H1 (cell line): ENCODE data around the gene KCNK13. TPM values are rescaled to one million over a fixed set of nuclear protein-coding genes. Genes with fewer than 3 reads are reported as not detected.

Source experiments
- CTCF ChIA-PET: fragments of 300-600 bp; sonication (Branson Sonifier 250); formaldehyde crosslinking; loops from one replicate; lab custom pipeline; 2021; ENCODE audit not compliant: partially characterized antibody; lab: Charles Lee
- POLR2A ChIA-PET: fragments of 300-600 bp; sonication (Branson Sonifier 250); formaldehyde crosslinking; loops from one replicate; lab custom pipeline; 2021; ENCODE audit warnings: inconsistent platforms; ENCODE audit not compliant: partially characterized antibody; lab: Charles Lee
- DNase-seq, 2 experiments: peaks; one replicate each; pipeline versions ENCODE4 v3.0.0 to v3.0.0-alpha.2; 2010 to 2022; ENCODE audit warnings: low spot score in 2 of 2, low read depth in 1 of 2, mixed read lengths in 1 of 2
- FAIRE-seq: peaks from 2 replicates; lab custom pipeline; 2011; peaks lifted over from hg19 to GRCh38; lab: Jason Lieb, UNC
- H2AFZ ChIP-seq: 2 replicates; pipeline ENCODE4 v1.8.1; 2012; ENCODE audit warnings: low read length, inconsistent platforms
- H2AK5ac ChIP-seq: 2 replicates; pipeline ENCODE4 v1.6.1; 2013; ENCODE audit warnings: low read depth, low read length
- H2BK120ac ChIP-seq: replicated peaks from 2 replicates; pipeline ENCODE3; 2013; ENCODE audit warnings: low read depth, low read length, inconsistent platforms
- H2BK12ac ChIP-seq: 2 replicates; pipeline ENCODE4 v1.6.1; 2013; ENCODE audit warnings: low read depth, low read length
- H2BK15ac ChIP-seq: 2 replicates; pipeline ENCODE4 v1.6.1; 2013; ENCODE audit warnings: low read length
- H2BK20ac ChIP-seq: 2 replicates; pipeline ENCODE4 v1.6.1; 2013; ENCODE audit warnings: low read length
- H2BK5ac ChIP-seq: 2 replicates; pipeline ENCODE4 v1.6.1; 2013; ENCODE audit warnings: low read depth, low read length
- H3K14ac ChIP-seq: 2 replicates; pipeline ENCODE4 v1.6.1; 2013; ENCODE audit warnings: inconsistent platforms; ENCODE audit not compliant: insufficient read length
- H3K18ac ChIP-seq: 2 replicates; pipeline ENCODE4 v1.6.1; 2013; ENCODE audit warnings: low read length; ENCODE audit errors: extremely low read depth
- H3K23ac ChIP-seq: 2 replicates; pipeline ENCODE4 v1.6.1; 2013; ENCODE audit warnings: inconsistent platforms; ENCODE audit not compliant: insufficient read length
- H3K23me2 ChIP-seq: 2 replicates; pipeline ENCODE4 v1.6.1; 2013; ENCODE audit warnings: low read depth, low read length
- H3K27ac ChIP-seq: 2 replicates; pipeline ENCODE4 v1.6.1; 2011; ENCODE audit warnings: low read depth, low read length, inconsistent platforms
- H3K27me3 ChIP-seq, 4 experiments: replicated peaks in 1 of 4; 1 replicate in 1 of 4; 2 replicates in 3 of 4; pipeline versions ENCODE4 v1.6.1 to v1.8.1; 2011 to 2013; ENCODE audit warnings: low read length in 3 of 4, mild to moderate bottlenecking in 3 of 4, inconsistent platforms in 2 of 4, mixed read lengths in 2 of 4, moderate library complexity in 1 of 4; ENCODE audit not compliant: control insufficient read depth in 3 of 4, insufficient read depth in 3 of 4; ENCODE audit errors: extremely low read depth in 1 of 4
- H3K36me3 ChIP-seq, 4 experiments: 2 replicates each; pipeline versions ENCODE4 v1.6.1 to v1.8.1; 2011 to 2013; ENCODE audit warnings: mild to moderate bottlenecking in 4 of 4, low read length in 3 of 4, moderate library complexity in 2 of 4, control low read depth in 1 of 4, inconsistent platforms in 1 of 4; ENCODE audit not compliant: insufficient read depth in 4 of 4, control insufficient read depth in 2 of 4
- H3K4ac ChIP-seq: replicated peaks from 2 replicates; pipeline ENCODE3; 2013; ENCODE audit warnings: low read length, low read depth, mixed read lengths, inconsistent platforms; ENCODE audit not compliant: insufficient read length
- H3K4me1 ChIP-seq, 4 experiments: replicated peaks in 1 of 4; 1 replicate in 1 of 4; 2 replicates in 3 of 4; pipeline versions ENCODE4 v1.6.1 to v1.8.1; 2011 to 2013; ENCODE audit warnings: low read length in 3 of 4, inconsistent platforms in 2 of 4, mixed read lengths in 1 of 4; ENCODE audit not compliant: insufficient read depth in 4 of 4, control insufficient read depth in 3 of 4
- H3K4me2 ChIP-seq, 2 experiments: 2 replicates each; pipeline versions ENCODE4 v1.6.1 to v1.8.1; 2011 to 2013; ENCODE audit warnings: low read depth in 2 of 2, low read length in 2 of 2, control low read depth in 1 of 2, inconsistent platforms in 1 of 2, mild to moderate bottlenecking in 1 of 2; ENCODE audit not compliant: insufficient read depth in 1 of 2
- H3K4me3 ChIP-seq, 4 experiments: fragments of 200-600, 300-600 bp in 1 of 4; sonication (generic), shearing (Covaris generic), sonication (Bioruptor Twin) in 1 of 4; 2 replicates each; pipeline versions ENCODE4 v1.5.1 to v1.8.1; 2011 to 2016; ENCODE audit warnings: low read length in 4 of 4, low read depth in 3 of 4, control low read depth in 2 of 4, inconsistent platforms in 2 of 4, mild to moderate bottlenecking in 2 of 4, mixed read lengths in 1 of 4, moderate library complexity in 1 of 4; ENCODE audit not compliant: insufficient read depth in 2 of 4; ENCODE audit errors: extremely low read depth in 1 of 4
- H3K56ac ChIP-seq: replicated peaks from 2 replicates; pipeline ENCODE3; 2013; ENCODE audit warnings: low read depth, mild to moderate bottlenecking, mixed read lengths, low read length, inconsistent platforms; ENCODE audit not compliant: insufficient read length
- H3K79me1 ChIP-seq: 2 replicates; pipeline ENCODE4 v1.6.1; 2013; ENCODE audit warnings: low read depth, low read length, control low read depth
- H3K79me2 ChIP-seq, 2 experiments: 2 replicates each; pipeline versions ENCODE4 v1.6.1 to v1.8.1; 2012 to 2013; ENCODE audit warnings: low read length in 2 of 2, mild to moderate bottlenecking in 2 of 2, inconsistent platforms in 1 of 2; ENCODE audit not compliant: insufficient read depth in 2 of 2, control insufficient read depth in 1 of 2
- H3K9ac ChIP-seq, 4 experiments: replicated peaks in 1 of 4; 1 replicate in 1 of 4; 2 replicates in 3 of 4; pipeline versions ENCODE4 v1.6.1 to v1.8.1; 2011 to 2013; ENCODE audit warnings: low read depth in 3 of 4, low read length in 3 of 4, control low read depth in 2 of 4, mild to moderate bottlenecking in 2 of 4, moderate library complexity in 2 of 4, inconsistent platforms in 1 of 4; ENCODE audit errors: extremely low read depth in 1 of 4
- H3K9me3 ChIP-seq, 2 experiments: 2 replicates each; pipeline versions ENCODE4 v1.6.1 to v1.8.1; 2012 to 2013; ENCODE audit warnings: mild to moderate bottlenecking in 2 of 2, moderate library complexity in 2 of 2, control low read depth in 1 of 2, inconsistent platforms in 1 of 2, low read depth in 1 of 2, low read length in 1 of 2, mixed read lengths in 1 of 2; ENCODE audit not compliant: insufficient read depth in 2 of 2
- H4K20me1 ChIP-seq, 2 experiments: replicated peaks in 1 of 2; 2 replicates each; pipeline versions ENCODE3 to v1.8.1; 2011 to 2013; ENCODE audit warnings: inconsistent platforms in 2 of 2, low read length in 2 of 2, mild to moderate bottlenecking in 1 of 2; ENCODE audit not compliant: insufficient read depth in 2 of 2, control insufficient read depth in 1 of 2
- H4K5ac ChIP-seq: 2 replicates; pipeline ENCODE4 v1.6.1; 2013; ENCODE audit warnings: low read length, low read depth, mixed read lengths, inconsistent platforms; ENCODE audit not compliant: insufficient read length
- H4K8ac ChIP-seq: 2 replicates; pipeline ENCODE4 v1.8.0; 2013; ENCODE audit warnings: mild to moderate bottlenecking, moderate library complexity, low read length, inconsistent platforms; ENCODE audit not compliant: insufficient read depth; ENCODE audit errors: extremely low read depth
- H4K91ac ChIP-seq: replicated peaks from 2 replicates; pipeline ENCODE3; 2013; ENCODE audit warnings: low read length, mixed read lengths, inconsistent platforms; ENCODE audit not compliant: insufficient read length
- CHD2 ChIP-seq: IDR thresholded peaks from 2 replicates; pipeline ENCODE4 v1.6.1; 2012; ENCODE audit warnings: low read length, improper control_type of control experiment
- WGBS, 2 experiments: shearing (Covaris generic) in 1 of 2; methylation state at CpG; one replicate each; pipeline versions ENCODE4 v1.1.6 to v1.1.7; 2013 to 2015; ENCODE audit warnings: low lambda C conversion rate in 2 of 2, mixed read lengths in 2 of 2, inconsistent platforms in 1 of 2, low coverage in 1 of 2, missing lambda C conversion rate in 1 of 2; ENCODE audit not compliant: insufficient replicate concordance in 2 of 2, insufficient coverage in 1 of 2, insufficient read length in 1 of 2; ENCODE audit errors: extremely low coverage in 1 of 2, missing lambda C conversion rate in 1 of 2; 5-methylcytosine and 5-hydroxymethylcytosine counted together
- polyA plus RNA-seq, 7 experiments: library from polyadenylated mRNA; depleted of rRNA in 3 of 7; stranded (reverse) in 5 of 7; unstranded in 2 of 7; fragments of >200 nt in 5 of 7; fragments of 200-250 nt in 2 of 7; gene quantifications; 1 replicate in 5 of 7; 2 replicates in 1 of 7; 4 replicates in 1 of 7; pipeline versions ENCODE4 v1.2.1 to v1.2.3, GENCODE V29; 2011 to 2013; ENCODE audit warnings: missing spikeins in 2 of 7, mixed read lengths in 2 of 7
- total RNA-seq: library from RNA; stranded (reverse); fragmentation: NEBNext Ultra II Directional; extraction: Animal tissue kit (Norgen Biotek cat#: 25700); gene quantifications from 2 replicates; pipeline ENCODE4 v1.2.1, GENCODE V29; 2021

KCNK13 gene
- total and polyA plus RNA-seq, 2 of the 8 experiments (the other 6 are each of a cell fraction or from before 2014, with no cell fraction given) = 0.39 to 0.48 TPM

DNA sequence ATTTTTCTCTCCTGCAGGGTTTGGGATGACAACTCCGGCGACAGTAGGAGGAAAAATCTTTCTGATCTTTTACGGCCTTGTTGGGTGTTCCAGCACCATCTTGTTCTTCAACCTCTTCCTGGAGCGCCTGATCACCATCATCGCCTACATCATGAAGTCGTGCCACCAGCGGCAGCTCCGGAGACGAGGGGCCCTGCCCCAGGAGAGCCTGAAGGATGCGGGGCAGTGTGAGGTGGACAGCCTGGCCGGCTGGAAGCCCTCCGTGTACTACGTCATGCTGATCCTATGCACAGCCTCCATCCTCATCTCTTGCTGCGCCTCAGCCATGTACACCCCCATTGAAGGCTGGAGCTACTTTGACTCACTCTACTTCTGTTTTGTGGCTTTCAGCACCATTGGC is 122.3 kb downstream of the KCNK13 start:
- DNase-seq (no peak), FAIRE-seq (no peak)
- no peak overlapping the region for H3K4ac ChIP-seq
- no peak overlapping the region for H2BK15ac ChIP-seq
- H2BK5ac ChIP-seq = no peak overlapping the region
- WGBS, 2 experiments = 88% methylated on average over 14 of the region's 14 CpGs; no CpG with 5 or more reads in 1 of the 2 experiments
- no peak overlapping the region for H4K91ac ChIP-seq
- TF ChIP-seq CHD2 = no peak
- H3K9me3 ChIP-seq = 0 out of 4 replicates have a peak, but pooled peaks cover 0 to 4% of the 10 kb centered on the region in 2 experiments
- H3K56ac ChIP-seq = no peak overlapping the region
- H4K8ac ChIP-seq = no peak overlapping the region
- ChIA-PET CTCF (interaction anchor here (2.8 kb wide), 1 partner anchor 11 kb away, joined by 13 read pairs; no protein-coding TSS in a partner anchor), POLR2A (no interaction called here)
- no peak overlapping the region for H3K4me3 ChIP-seq
- H2BK12ac ChIP-seq = no peak overlapping the region
- no peak overlapping the region for H3K4me2 ChIP-seq
- no peak overlapping the region for H4K5ac ChIP-seq
- H4K20me1 ChIP-seq = no peaks in the 10 kb centered on the region
- no peak overlapping the region for H3K27ac ChIP-seq
- H3K36me3 ChIP-seq = no peaks in the 10 kb centered on the region
- H3K9ac ChIP-seq = no peak overlapping the region
- no peak overlapping the region for H2BK120ac ChIP-seq
- no peaks in the 10 kb centered on the region for H3K79me2 ChIP-seq
- no peak overlapping the region for H3K23ac ChIP-seq
- H3K18ac ChIP-seq = no peak overlapping the region
- H3K23me2 ChIP-seq = no peaks in the 10 kb centered on the region
- H2AK5ac ChIP-seq = no peak overlapping the region
- no peaks in the 10 kb centered on the region for H3K79me1 ChIP-seq
- H3K4me1 ChIP-seq = no peaks in the 10 kb centered on the region
- H2BK20ac ChIP-seq = no peak overlapping the region
- no peak overlapping the region for H2AFZ ChIP-seq
- no peak overlapping the region for H3K14ac ChIP-seq
- H3K27me3 ChIP-seq = no peaks in the 10 kb centered on the region
